ENCODE results near the gene TAF11L9. TPM values are rescaled to one million over a fixed set of nuclear protein-coding genes. Genes with fewer than 3 reads are reported as not detected.
"Not testable (repeated sequence)": the region's sequence is repeated elsewhere in the genome, so short reads cannot be mapped to it uniquely, and the experiment has no call there.

Gene TAF11L9
- not detected for polyA plus RNA-seq (ENCODE audit: insufficient read length in 3 of 3)
- long read RNA-seq, donor 1, result 0 reads
- long read RNA-seq, donor 2, result 0 reads
- long read RNA-seq, donor 3, result 0 reads
- long read RNA-seq, donor 4, result 0 reads
- long read RNA-seq, donor 5, result 0 reads
- long read RNA-seq, donor 6, result 0 reads
- long read RNA-seq, donor 7, result 0 reads
- long read RNA-seq, donor 8, result 0 reads
- long read RNA-seq, donor 9, result 0 reads
- long read RNA-seq, donor 10, result 0 reads
- long read RNA-seq, donor 11, result 0 reads
- long read RNA-seq, donor 12, result 0 reads
- long read RNA-seq, donor 13, result 0 reads
- long read RNA-seq, donor 14, result 0 reads
- long read RNA-seq, donor 15, result 0 reads
- long read RNA-seq, donor 16, result 0 reads

- DNase-seq, result not testable (repeated sequence)
Observed at GRCh38 chr5:17594255-17594654, at the start of gene TAF11L9. Gene TAF11L9 (minus strand): TSS chr5:17594394.

GRCh38 chr5:17634160-17634559 is 40.0 kb upstream of the TAF11L9 start, which contains the start of gene TAF11L14:
Gene TAF11L14 (plus strand): TSS chr5:17634460.
- DNase-seq, result no peak

DNA sequence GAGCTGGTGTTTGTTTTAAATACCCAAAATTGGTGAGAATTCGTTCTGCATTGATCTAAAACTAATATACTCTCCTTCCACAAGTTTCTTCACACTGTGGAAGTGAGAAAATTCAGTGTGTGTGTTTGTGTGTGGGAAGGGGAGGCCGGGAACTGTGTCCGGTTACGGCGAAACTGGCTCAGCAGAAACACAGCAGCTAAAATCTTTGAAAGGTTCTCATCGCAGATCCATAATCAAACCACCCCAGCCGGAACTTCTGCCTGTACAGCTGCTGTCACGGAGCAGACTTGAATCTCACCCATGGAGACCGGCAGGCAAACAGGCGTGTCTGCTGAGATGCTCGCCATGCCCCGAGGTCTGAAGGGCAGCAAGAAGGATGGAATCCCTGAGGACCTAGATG is 37.6 kb upstream of the TAF11L9 start, which contains the start of gene TAF11L13:
Gene TAF11L13 (plus strand): TSS at position 301 of the 400 bp plus-strand sequence.
- DNase-seq, result not testable (repeated sequence)

DNA sequence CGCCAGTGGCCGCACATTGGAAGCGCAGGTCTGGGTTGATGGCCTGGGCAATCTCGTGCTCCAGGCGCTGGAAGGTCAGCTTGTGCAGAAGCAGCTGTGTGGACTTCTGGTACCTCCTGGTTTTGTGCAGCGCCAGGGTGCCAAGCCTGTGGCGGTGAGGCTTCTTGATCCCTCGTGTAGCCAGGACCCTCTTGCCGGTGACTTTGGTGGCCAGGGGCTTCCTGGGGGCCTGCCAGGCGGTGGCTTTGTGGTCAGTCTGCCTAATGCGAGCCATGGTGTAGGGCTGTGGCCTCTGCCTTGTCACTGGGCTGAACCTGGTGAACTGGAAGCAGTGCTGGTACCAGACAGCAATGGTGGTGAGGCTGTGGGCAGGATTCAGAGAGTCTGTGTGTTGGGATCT is 31.5 kb upstream of the TAF11L9 start:
- DNase-seq, result no peak

DNA sequence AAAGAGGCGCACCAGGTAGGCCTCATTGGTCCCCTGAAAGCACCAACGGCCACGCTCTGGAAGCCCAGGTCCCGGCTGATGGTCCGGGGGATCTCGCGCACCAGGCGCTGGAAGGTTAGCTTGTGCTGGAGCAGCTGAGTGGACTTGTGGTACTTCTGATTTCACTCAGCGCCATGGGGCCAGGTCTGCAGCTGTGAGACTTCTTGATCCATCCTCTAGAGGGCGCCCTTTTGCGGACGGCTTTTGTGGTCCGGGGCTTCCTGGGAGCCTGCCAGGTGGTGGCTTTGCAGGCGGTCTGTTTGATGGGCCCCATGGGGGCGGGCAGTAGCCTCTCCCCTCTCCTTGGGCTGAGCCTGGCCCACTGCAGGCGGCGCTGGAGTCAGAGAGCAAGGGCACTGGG is 26.4 kb upstream of the TAF11L9 start:
- no peak for DNase-seq

DNA sequence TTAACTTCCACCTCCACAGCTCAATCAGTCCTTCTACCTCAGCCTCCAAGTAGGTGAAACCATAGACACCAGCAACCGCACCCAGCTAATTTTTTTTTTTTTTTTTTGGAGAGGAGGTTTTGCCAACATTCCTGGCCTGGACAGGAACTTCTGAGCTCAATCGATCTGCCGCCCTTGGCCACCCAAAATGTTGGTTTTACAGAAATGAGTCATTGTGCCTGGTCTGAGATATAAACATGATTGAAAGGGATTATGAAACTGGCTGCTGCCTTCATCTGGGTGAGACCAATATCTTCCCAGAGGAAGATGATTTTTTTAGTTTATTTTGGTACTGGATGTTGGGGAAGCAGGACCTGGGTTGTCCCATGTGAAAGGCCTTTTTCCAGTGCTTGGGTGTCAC is 25.2 kb upstream of the TAF11L9 start:
- DNase-seq, result no peak

GRCh38 chr5:17614872-17615605 is 20.8 kb upstream of the TAF11L9 start:
- no peak for DNase-seq

- DNase-seq, result not testable (repeated sequence)
Observed at GRCh38 chr5:17610092-17610491, 15.9 kb upstream of the TAF11L9 start, which contains the start of gene TAF11L12. Gene TAF11L12 (plus strand): TSS chr5:17610392.

DNA sequence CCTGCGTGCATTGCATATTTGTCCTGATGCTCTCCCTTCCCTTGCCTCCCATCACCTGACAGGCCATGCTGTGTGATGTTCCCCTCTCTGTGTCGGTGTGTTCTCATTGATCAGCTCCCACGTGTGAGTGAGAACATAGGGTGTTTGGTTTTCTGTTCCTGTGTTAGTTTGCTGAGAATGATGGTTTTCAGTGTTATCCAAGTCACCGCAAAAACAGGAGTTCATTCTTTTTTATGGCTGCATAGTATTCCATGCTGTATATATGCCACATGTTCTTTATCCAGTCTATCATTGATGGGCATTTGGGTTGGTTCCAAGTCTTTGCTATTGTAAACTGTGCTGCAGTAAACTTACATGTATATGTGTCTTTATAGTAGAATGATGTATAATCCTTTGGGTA is 13.3 kb upstream of the TAF11L9 start:
- not testable (repeated sequence) for DNase-seq

- no peak for DNase-seq
Observed at GRCh38 chr5:17604951-17605350, 10.8 kb upstream of the TAF11L9 start.

DNA sequence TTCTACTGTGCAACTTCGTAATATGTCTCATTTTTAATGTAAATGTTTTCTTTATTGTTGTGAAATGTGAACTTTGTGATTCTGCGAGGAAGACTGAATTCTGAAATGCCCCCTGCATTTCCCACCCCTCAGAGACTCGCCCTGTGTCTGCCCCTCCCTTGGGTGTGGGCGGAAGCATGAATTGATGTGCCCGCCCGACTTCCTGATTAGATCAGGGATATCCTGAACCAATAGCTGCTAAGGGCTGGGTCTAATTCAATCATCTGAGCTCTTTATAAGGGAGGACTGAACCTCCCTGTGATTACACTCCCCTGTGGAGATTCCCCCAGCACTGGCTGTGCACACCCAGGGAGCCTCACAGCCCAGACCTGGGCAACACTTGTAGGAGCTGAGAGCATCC is 9.7 kb upstream of the TAF11L9 start, which contains the start of gene TAF11L11:
Gene TAF11L11 (plus strand): TSS at position 304 of the 400 bp plus-strand sequence.
- not testable (repeated sequence) for DNase-seq

GRCh38 chr5:17597728-17598127 is 3.5 kb upstream of the TAF11L9 start, which contains the start of gene TAF11L10:
Gene TAF11L10 (minus strand): TSS chr5:17597828.
- DNase-seq, result not testable (repeated sequence)

- DNase-seq, result not testable (repeated sequence)
Observed at GRCh38 chr5:17590860-17591259, 3.3 kb downstream of the TAF11L9 start, which contains the start of gene TAF11L8. Gene TAF11L8 (minus strand): TSS chr5:17590960.

- DNase-seq, result not testable (repeated sequence)
Observed at GRCh38 chr5:17585658-17586057, 8.5 kb downstream of the TAF11L9 start, which contains the start of gene TAF11L7. Gene TAF11L7 (minus strand): TSS chr5:17585758.

Other genes starting within 250 kb of the TAF11L9 start
- not detected for gene TAF11L2, start 96.2 kb downstream of the TAF11L9 start, polyA plus RNA-seq (ENCODE audit: insufficient read length in 3 of 3)
- not detected for gene TAF11L3, start 76.0 kb downstream of the TAF11L9 start, polyA plus RNA-seq (ENCODE audit: insufficient read length in 3 of 3)
- not detected for gene TAF11L4, start 72.6 kb downstream of the TAF11L9 start, polyA plus RNA-seq (ENCODE audit: insufficient read length in 3 of 3)
- not detected for gene TAF11L5, start 69.2 kb downstream of the TAF11L9 start, polyA plus RNA-seq (ENCODE audit: insufficient read length in 3 of 3)
- not detected for gene TAF11L6, start 65.7 kb downstream of the TAF11L9 start, polyA plus RNA-seq (ENCODE audit: insufficient read length in 3 of 3)
- gene TAF11L7, start 8.6 kb downstream of the TAF11L9 start, polyA plus RNA-seq (ENCODE audit: insufficient read length in 3 of 3), result not detected
- not detected for gene TAF11L8, start 3.4 kb downstream of the TAF11L9 start, polyA plus RNA-seq (ENCODE audit: insufficient read length in 3 of 3)
- not detected for gene TAF11L10, start 3.4 kb upstream of the TAF11L9 start, polyA plus RNA-seq (ENCODE audit: insufficient read length in 3 of 3)
- not detected for gene TAF11L11, start 9.8 kb upstream of the TAF11L9 start, polyA plus RNA-seq (ENCODE audit: insufficient read length in 3 of 3)
- gene TAF11L12, start 16.0 kb upstream of the TAF11L9 start, polyA plus RNA-seq (ENCODE audit: insufficient read length in 3 of 3), result not detected
- not detected for gene TAF11L13, start 37.7 kb upstream of the TAF11L9 start, polyA plus RNA-seq (ENCODE audit: insufficient read length in 3 of 3)
- not detected for gene TAF11L14, start 40.1 kb upstream of the TAF11L9 start, polyA plus RNA-seq (ENCODE audit: insufficient read length in 3 of 3)